ENCODE results near the gene TPSG1.

TPSG1 gene

DNA sequence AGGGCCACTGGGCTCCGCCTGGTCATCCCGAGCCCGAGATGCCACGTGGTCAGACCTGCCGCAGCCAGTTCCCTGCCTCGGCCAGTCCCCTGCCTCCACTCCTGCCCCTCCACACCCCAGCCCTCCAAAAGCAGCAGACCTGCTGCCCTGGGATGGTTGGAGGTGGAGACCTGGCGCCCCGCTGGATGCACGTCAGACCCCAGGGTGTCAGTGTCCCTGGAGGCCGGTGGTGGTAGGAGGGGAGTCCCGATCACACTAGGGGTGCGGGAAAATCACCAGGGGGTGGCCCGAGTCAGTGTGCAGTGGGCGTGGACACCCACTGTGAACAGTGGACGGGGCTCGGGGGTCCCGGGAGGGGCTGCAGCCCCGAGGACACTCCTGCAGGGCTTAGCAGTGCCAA, 26.9 kb downstream of the TPSG1 start:
- Histone ChIP-seq H3K27me3 (ENCODE audit: insufficient read depth, low read length, poor library complexity) (no peaks in the 10 kb centered on the region), H3K79me1 (ENCODE audit: low read length) (no peaks in the 10 kb centered on the region), H2BK120ac (ENCODE audit: low read depth, low read length) (no peak overlapping the region), H4K8ac (ENCODE audit: low read depth, low read length) (no peak overlapping the region), H3K4me2 (ENCODE audit: low read length) (no peak overlapping the region), H3K18ac (ENCODE audit: low read length) (no peak overlapping the region), H2AK5ac (ENCODE audit: low read length) (no peak overlapping the region), H4K5ac (ENCODE audit: low read length) (no peak overlapping the region), H3K56ac (ENCODE audit: low read length) (no peak overlapping the region), H3K79me2 (ENCODE audit: control insufficient read depth, insufficient read depth, low read length) (no peaks in the 10 kb centered on the region), H3K4ac (ENCODE audit: low read depth, low read length) (no peak overlapping the region), H3K4me1 (ENCODE audit: control insufficient read depth, low read depth, low read length) (no peaks in the 10 kb centered on the region), H3K27ac (ENCODE audit: low read depth, low read length) (no peak overlapping the region), H3K4me3 (ENCODE audit: low read length) (no peak overlapping the region), H3K36me3 (ENCODE audit: control insufficient read depth, insufficient read depth, low read length) (no peaks in the 10 kb centered on the region), H2BK15ac (replicated peaks; ENCODE audit: low read depth) (no peak overlapping the region), H3K9ac (ENCODE audit: low read length) (no peak overlapping the region), H2BK5ac (ENCODE audit: low read length) (no peak overlapping the region), H3K23ac (ENCODE audit: low read length) (no peak overlapping the region)
- no CpG with 5 or more reads among the region's 18 CpGs for WGBS (ENCODE audit: extremely low coverage, insufficient coverage, low lambda C conversion rate)
- no peak for DNase-seq

DNA sequence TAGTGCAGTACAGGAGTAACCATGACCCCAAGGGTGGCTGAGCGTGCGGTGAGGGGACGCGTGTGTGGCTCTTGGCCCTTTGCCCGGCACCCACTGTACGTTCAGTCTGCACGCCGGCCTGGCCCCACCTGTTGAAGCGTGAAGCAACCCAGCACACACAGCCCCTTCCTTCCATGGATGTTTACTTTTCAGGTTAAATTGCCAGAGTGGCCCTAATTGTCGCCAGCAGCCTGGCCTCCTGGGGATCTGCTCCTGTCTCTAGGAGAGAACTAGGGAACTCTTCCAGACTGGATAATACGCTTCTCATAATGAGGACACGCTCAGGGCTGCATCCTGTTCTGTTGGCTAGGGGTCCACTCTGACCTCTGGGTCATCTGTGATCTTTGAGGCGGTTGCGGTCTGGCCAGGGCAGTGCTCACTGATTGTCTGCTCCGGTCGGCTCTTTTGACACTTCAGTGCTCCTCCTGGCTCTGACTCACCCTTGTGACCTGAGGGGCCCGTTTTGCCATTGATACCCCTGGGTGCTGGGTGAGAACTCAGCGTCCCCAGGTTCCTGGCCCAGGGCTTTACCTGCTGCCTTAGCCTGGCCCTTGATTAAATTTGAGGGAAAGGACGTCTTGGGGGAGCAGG, 27.7 kb downstream of the TPSG1 start:
- Histone ChIP-seq H3K36me3 (ENCODE audit: control insufficient read depth, insufficient read depth, low read length) (no peaks in the 10 kb centered on the region), H3K23ac (ENCODE audit: low read length) (no peak overlapping the region), H3K4me3 (ENCODE audit: low read length) (no peak overlapping the region), H2BK15ac (replicated peaks; ENCODE audit: low read depth) (no peak overlapping the region), H3K9ac (ENCODE audit: low read length) (no peak overlapping the region), H3K4me2 (ENCODE audit: low read length) (no peak overlapping the region), H3K79me2 (ENCODE audit: control insufficient read depth, insufficient read depth, low read length) (no peaks in the 10 kb centered on the region), H2BK5ac (ENCODE audit: low read length) (no peak overlapping the region), H4K8ac (ENCODE audit: low read depth, low read length) (no peak overlapping the region), H3K4ac (ENCODE audit: low read depth, low read length) (no peak overlapping the region), H3K18ac (ENCODE audit: low read length) (no peak overlapping the region), H3K27me3 (ENCODE audit: insufficient read depth, low read length, poor library complexity) (no peaks in the 10 kb centered on the region), H3K27ac (ENCODE audit: low read depth, low read length) (no peak overlapping the region), H2AK5ac (ENCODE audit: low read length) (no peak overlapping the region), H3K79me1 (ENCODE audit: low read length) (no peaks in the 10 kb centered on the region), H3K56ac (ENCODE audit: low read length) (no peak overlapping the region), H4K5ac (ENCODE audit: low read length) (no peak overlapping the region), H3K4me1 (ENCODE audit: control insufficient read depth, low read depth, low read length) (no peaks in the 10 kb centered on the region), H2BK120ac (ENCODE audit: low read depth, low read length) (no peak overlapping the region)
- no CpG with 5 or more reads among the region's 19 CpGs for WGBS (ENCODE audit: extremely low coverage, insufficient coverage, low lambda C conversion rate)
- no peak for DNase-seq

DNA sequence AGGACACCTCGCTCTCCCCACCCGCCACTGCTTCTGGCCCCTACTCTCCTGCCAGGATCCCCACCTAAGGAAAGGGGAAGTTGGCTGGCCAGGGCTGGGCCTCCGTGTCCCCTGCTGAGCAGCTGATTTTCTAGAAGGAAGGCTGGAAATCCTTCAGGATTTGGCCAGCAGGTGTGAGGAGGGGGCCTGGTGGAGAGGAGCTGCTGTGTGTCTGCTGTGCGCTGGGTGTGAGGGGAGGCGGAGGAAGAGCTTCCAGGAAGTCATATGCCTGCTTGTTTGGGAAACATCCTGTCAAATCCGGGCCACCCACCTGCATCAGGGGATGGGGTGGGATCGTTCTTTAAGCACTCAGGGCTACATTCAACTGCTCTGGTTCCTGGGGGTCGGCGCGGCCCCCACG, 28.6 kb downstream of the TPSG1 start:
- Histone ChIP-seq H3K9ac (ENCODE audit: low read length) (no peak overlapping the region), H3K36me3 (ENCODE audit: control insufficient read depth, insufficient read depth, low read length) (no peaks in the 10 kb centered on the region), H3K79me2 (ENCODE audit: control insufficient read depth, insufficient read depth, low read length) (no peaks in the 10 kb centered on the region), H3K23ac (ENCODE audit: low read length) (no peak overlapping the region), H3K27me3 (ENCODE audit: insufficient read depth, low read length, poor library complexity) (no peaks in the 10 kb centered on the region), H3K27ac (ENCODE audit: low read depth, low read length) (no peak overlapping the region), H3K79me1 (ENCODE audit: low read length) (no peaks in the 10 kb centered on the region), H3K4me2 (ENCODE audit: low read length) (no peak overlapping the region), H2BK120ac (ENCODE audit: low read depth, low read length) (no peak overlapping the region), H3K56ac (ENCODE audit: low read length) (no peak overlapping the region), H4K5ac (ENCODE audit: low read length) (no peak overlapping the region), H3K4me1 (ENCODE audit: control insufficient read depth, low read depth, low read length) (no peaks in the 10 kb centered on the region), H2AK5ac (ENCODE audit: low read length) (no peak overlapping the region), H2BK15ac (replicated peaks; ENCODE audit: low read depth) (no peak overlapping the region), H4K8ac (ENCODE audit: low read depth, low read length) (no peak overlapping the region), H3K4me3 (ENCODE audit: low read length) (no peak overlapping the region), H2BK5ac (ENCODE audit: low read length) (no peak overlapping the region), H3K18ac (ENCODE audit: low read length) (no peak overlapping the region), H3K4ac (ENCODE audit: low read depth, low read length) (no peak overlapping the region)
- WGBS (ENCODE audit: extremely low coverage, insufficient coverage, low lambda C conversion rate): no CpG with 5 or more reads among the region's 11 CpGs
- DNase-seq: no peak

DNA sequence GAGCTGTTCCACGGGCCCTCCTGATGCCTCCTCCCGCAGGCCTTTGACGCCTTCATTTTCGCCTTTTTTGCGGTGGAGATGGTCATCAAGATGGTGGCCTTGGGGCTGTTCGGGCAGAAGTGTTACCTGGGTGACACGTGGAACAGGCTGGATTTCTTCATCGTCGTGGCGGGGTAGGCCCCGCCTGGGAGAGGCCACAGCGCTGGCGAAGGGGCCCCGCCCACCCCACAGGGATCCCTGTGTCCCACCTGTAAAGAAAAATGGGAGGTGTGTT, 29.7 kb downstream of the TPSG1 start:
- Histone ChIP-seq H3K4me3 (ENCODE audit: low read length) (no peak overlapping the region), H3K36me3 (ENCODE audit: control insufficient read depth, insufficient read depth, low read length) (no peaks in the 10 kb centered on the region), H3K4ac (ENCODE audit: low read depth, low read length) (no peak overlapping the region), H4K5ac (ENCODE audit: low read length) (no peak overlapping the region), H3K18ac (ENCODE audit: low read length) (no peak overlapping the region), H3K79me1 (ENCODE audit: low read length) (no peaks in the 10 kb centered on the region), H3K27me3 (ENCODE audit: insufficient read depth, low read length, poor library complexity) (no peaks in the 10 kb centered on the region), H2AK5ac (ENCODE audit: low read length) (no peak overlapping the region), H4K8ac (ENCODE audit: low read depth, low read length) (no peak overlapping the region), H3K23ac (ENCODE audit: low read length) (no peak overlapping the region), H2BK5ac (ENCODE audit: low read length) (no peak overlapping the region), H2BK15ac (replicated peaks; ENCODE audit: low read depth) (no peak overlapping the region), H2BK120ac (ENCODE audit: low read depth, low read length) (no peak overlapping the region), H3K4me2 (ENCODE audit: low read length) (no peak overlapping the region), H3K56ac (ENCODE audit: low read length) (no peak overlapping the region), H3K79me2 (ENCODE audit: control insufficient read depth, insufficient read depth, low read length) (no peaks in the 10 kb centered on the region), H3K4me1 (ENCODE audit: control insufficient read depth, low read depth, low read length) (no peaks in the 10 kb centered on the region), H3K27ac (ENCODE audit: low read depth, low read length) (no peak overlapping the region), H3K9ac (ENCODE audit: low read length) (no peak overlapping the region)
- WGBS (ENCODE audit: extremely low coverage, insufficient coverage, low lambda C conversion rate): no CpG with 5 or more reads among the region's 14 CpGs
- DNase-seq: no peak

DNA sequence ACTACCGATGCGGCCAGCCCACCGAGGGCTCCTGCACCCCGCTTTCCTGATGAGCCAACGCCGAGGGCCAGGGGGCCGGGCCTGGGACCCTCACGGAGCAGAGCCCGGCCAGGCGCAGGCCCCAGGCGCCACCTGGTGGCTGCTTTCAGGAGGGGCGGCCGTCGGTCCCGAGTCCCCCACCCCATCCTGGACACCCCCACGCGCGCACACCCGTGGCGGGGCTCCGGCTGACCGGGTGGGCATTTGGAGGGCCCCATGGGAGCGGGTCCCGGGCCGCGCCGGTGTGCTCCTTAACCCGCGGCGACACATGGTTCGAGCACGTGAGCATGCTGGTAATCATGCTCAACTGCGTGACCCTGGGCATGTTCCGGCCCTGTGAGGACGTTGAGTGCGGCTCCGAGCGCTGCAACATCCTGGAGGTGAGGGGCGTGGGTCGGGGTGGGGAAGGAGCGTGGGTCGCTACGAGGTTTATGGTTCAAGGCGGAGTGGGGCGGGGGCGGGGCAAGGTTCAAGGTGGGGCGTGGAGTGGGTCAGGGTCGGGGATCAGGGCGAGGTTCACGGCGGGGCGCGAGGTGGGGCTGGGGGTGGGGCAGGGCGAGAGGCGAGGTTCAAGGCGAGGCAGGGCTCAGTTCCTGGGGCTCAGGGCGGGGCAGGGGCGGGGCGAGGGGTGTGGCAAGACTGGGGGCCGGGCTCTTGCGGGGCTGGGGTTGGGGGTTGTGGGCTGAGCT, 30.2 kb downstream of the TPSG1 start:
- H3K4me2 ChIP-seq (ENCODE audit: low read length): no peak overlapping the region
- no peak overlapping the region for H3K9ac ChIP-seq (ENCODE audit: low read length)
- no peaks in the 10 kb centered on the region for H3K27me3 ChIP-seq (ENCODE audit: insufficient read depth, low read length, poor library complexity)
- no peak overlapping the region for H3K56ac ChIP-seq (ENCODE audit: low read length)
- H3K36me3 ChIP-seq (ENCODE audit: control insufficient read depth, insufficient read depth, low read length): no peaks in the 10 kb centered on the region
- H3K4ac ChIP-seq (ENCODE audit: low read depth, low read length): no peak overlapping the region
- no peak overlapping the region for H2AK5ac ChIP-seq (ENCODE audit: low read length)
- no peak overlapping the region for H3K18ac ChIP-seq (ENCODE audit: low read length)
- no peak overlapping the region for H2BK15ac ChIP-seq (replicated peaks; ENCODE audit: low read depth)
- no peak overlapping the region for H3K27ac ChIP-seq (ENCODE audit: low read depth, low read length)
- H2BK120ac ChIP-seq (ENCODE audit: low read depth, low read length): no peak overlapping the region
- no peaks in the 10 kb centered on the region for H3K4me1 ChIP-seq (ENCODE audit: control insufficient read depth, low read depth, low read length)
- WGBS (ENCODE audit: extremely low coverage, insufficient coverage, low lambda C conversion rate): no CpG with 5 or more reads among the region's 61 CpGs
- no peak overlapping the region for H4K8ac ChIP-seq (ENCODE audit: low read depth, low read length)
- H2BK5ac ChIP-seq (ENCODE audit: low read length): no peak overlapping the region
- H3K79me2 ChIP-seq (ENCODE audit: control insufficient read depth, insufficient read depth, low read length): no peaks in the 10 kb centered on the region
- no peak overlapping the region for H3K4me3 ChIP-seq (ENCODE audit: low read length)
- no peaks in the 10 kb centered on the region for H3K79me1 ChIP-seq (ENCODE audit: low read length)
- DNase-seq: no peak
- no peak overlapping the region for H4K5ac ChIP-seq (ENCODE audit: low read length)
- no peak overlapping the region for H3K23ac ChIP-seq (ENCODE audit: low read length)
